ENCODE measurements around the gene UGDH. TPM values are rescaled to one million over a fixed set of nuclear protein-coding genes. Genes with fewer than 3 reads are reported as not detected.
A peak's percentile ranks its signal among the peaks of the same experiment; 100 is the strongest.

The UGDH gene
- total and polyA plus RNA-seq, 2 of the 13 experiments (the other 11 are each of a cell fraction or from before 2014, with no cell fraction given) = 99.0 to 384 TPM

DNA sequence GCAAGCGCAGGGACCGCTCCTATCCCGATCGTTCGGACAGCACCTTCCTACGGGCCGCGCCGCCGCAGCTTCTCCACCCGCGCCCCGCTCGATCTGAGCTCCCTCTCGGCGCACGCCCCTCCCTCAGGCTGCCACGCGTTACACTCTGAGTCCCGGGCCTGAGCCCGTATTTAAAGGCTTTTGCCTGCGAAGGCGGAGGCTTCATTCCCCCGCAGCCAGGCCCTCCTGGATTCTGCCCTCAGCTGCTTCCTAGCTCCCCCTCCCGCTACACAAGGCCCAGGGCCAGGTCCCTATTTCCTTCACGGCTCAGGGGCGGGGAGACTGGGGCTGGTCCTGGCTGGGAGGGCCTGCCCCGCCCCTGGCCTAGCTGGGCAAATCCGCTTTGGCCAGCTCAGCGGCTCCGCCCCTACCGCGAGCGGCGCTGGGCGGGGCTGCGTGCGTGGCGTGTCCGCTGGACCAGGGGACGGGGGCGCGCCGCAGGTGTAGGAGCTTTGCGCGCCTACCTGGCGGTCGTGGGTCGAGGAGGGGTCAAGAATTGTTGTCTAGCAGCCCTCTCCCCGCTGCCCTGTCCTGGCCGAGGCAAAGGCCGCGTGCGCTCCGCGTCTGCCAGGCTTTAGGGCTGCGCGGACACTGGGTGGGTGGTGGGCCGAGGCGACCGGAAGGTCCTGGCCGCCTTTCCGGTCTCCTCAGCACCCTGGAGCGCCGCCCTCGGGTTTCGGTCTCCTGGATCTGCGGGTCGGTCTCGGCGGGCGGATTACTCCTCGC, at the start of gene UGDH (continued):
- no peak for TF ChIP-seq ZBTB1 (CRISPR knock-in tag; IDR thresholded peaks at IDR 0.05; ENCODE audit: borderline replicate concordance)
- TF ChIP-seq, protein P1, sequence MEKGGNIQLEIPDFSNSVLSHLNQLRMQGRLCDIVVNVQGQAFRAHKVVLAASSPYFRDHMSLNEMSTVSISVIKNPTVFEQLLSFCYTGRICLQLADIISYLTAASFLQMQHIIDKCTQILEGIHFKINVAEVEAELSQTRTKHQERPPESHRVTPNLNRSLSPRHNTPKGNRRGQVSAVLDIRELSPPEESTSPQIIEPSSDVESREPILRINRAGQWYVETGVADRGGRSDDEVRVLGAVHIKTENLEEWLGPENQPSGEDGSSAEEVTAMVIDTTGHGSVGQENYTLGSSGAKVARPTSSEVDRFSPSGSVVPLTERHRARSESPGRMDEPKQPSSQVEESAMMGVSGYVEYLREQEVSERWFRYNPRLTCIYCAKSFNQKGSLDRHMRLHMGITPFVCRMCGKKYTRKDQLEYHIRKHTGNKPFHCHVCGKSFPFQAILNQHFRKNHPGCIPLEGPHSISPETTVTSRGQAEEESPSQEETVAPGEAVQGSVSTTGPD (CRISPR knock-in tag; IDR thresholded peaks at IDR 0.05) = no peak
- TF ChIP-seq KLF11 (CRISPR knock-in tag; IDR thresholded peaks at IDR 0.05) = peak; percentile 79; the same call in 1 of the 2 replicates
- no peak; the same call in 1 of the 2 replicates for TF ChIP-seq ZBTB42 (CRISPR knock-in tag; IDR thresholded peaks at IDR 0.05)
- TF ChIP-seq, protein P2, sequence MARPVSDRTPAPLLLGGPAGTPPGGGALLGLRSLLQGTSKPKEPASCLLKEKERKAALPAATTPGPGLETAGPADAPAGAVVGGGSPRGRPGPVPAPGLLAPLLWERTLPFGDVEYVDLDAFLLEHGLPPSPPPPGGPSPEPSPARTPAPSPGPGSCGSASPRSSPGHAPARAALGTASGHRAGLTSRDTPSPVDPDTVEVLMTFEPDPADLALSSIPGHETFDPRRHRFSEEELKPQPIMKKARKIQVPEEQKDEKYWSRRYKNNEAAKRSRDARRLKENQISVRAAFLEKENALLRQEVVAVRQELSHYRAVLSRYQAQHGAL (CRISPR knock-in tag; IDR thresholded peaks at IDR 0.05; ENCODE audit: not compliant biosample characterization) = no peak
- peak; percentile 96 for TF ChIP-seq NFKB2 (CRISPR knock-in tag; IDR thresholded peaks at IDR 0.05; ENCODE audit: borderline replicate concordance)
- TF ChIP-seq PBX2 (CRISPR knock-in tag; IDR thresholded peaks at IDR 0.05) = no peak
- no peak for TF ChIP-seq NPAS2 (CRISPR knock-in tag; IDR thresholded peaks at IDR 0.05; ENCODE audit: borderline replicate concordance)
- peak; percentile 81 for TF ChIP-seq NFYB (CRISPR knock-in tag; IDR thresholded peaks at IDR 0.05)
- TF ChIP-seq ZBTB34 (CRISPR knock-in tag; IDR thresholded peaks at IDR 0.05) = peak; percentile 19; the same call in 1 of the 2 replicates
- TF ChIP-seq ZNF782 (CRISPR knock-in tag; IDR thresholded peaks at IDR 0.05; ENCODE audit: borderline replicate concordance) = no peak; the same call in 1 of the 2 replicates
- TF ChIP-seq ZNF512B (CRISPR knock-in tag; IDR thresholded peaks at IDR 0.05; ENCODE audit: borderline replicate concordance) = peak; percentile 17; the same call in 1 of the 2 replicates
- 0 out of 2 replicates have a peak, but pooled peaks have one; percentile 37 for TF ChIP-seq ZNF510 (CRISPR knock-in tag; IDR thresholded peaks at IDR 0.05; ENCODE audit: low read depth)
- TF ChIP-seq STAG1 (CRISPR knock-in tag; IDR thresholded peaks at IDR 0.05) = peak; percentile 29
- TF ChIP-seq ZMYM3 (CRISPR knock-in tag; IDR thresholded peaks at IDR 0.05) = peak; percentile 53; the same call in 1 of the 2 replicates
- peak; percentile 46 for TF ChIP-seq FOSL2 (CRISPR knock-in tag; IDR thresholded peaks at IDR 0.05)
- peak; percentile 80; the same call in 1 of the 2 replicates for TF ChIP-seq ZSCAN30 (CRISPR knock-in tag; IDR thresholded peaks at IDR 0.05)
- no peak for TF ChIP-seq NFE2L2 (IDR thresholded peaks at IDR 0.05; ENCODE audit: low read length)
- peak; percentile 67; the same call in 1 of the 2 replicates for TF ChIP-seq PHF20 (CRISPR knock-in tag; IDR thresholded peaks at IDR 0.05)
- TF ChIP-seq CENPT (CRISPR knock-in tag; IDR thresholded peaks at IDR 0.05; ENCODE audit: low read depth) = 0 out of 2 replicates have a peak, but pooled peaks have one; percentile 29
